ENCODE results near the gene NFIX.

NFIX gene

GRCh38 chr19:13047374-13047773, 52.1 kb downstream of the NFIX start:
- TF ChIP-seq ZNF274 (IDR thresholded peaks at IDR 0.05; ENCODE audit: low read depth, low read length), result no peak
- H3K4me3 ChIP-seq (ENCODE audit: low read length), result no peak overlapping the region

GRCh38 chr19:13050274-13050673, 55.0 kb downstream of the NFIX start:
- no peak for TF ChIP-seq ZNF274 (IDR thresholded peaks at IDR 0.05; ENCODE audit: low read depth, low read length)
- H3K4me3 ChIP-seq (ENCODE audit: low read length), result no peak overlapping the region

GRCh38 chr19:13051557-13052165, 56.4 kb downstream of the NFIX start:
- no peak overlapping the region for H3K4me3 ChIP-seq (ENCODE audit: low read length)

GRCh38 chr19:13052447-13053175, 57.3 kb downstream of the NFIX start:
- no peak overlapping the region for H3K4me3 ChIP-seq (ENCODE audit: low read length)
- TF ChIP-seq ZNF274 (IDR thresholded peaks at IDR 0.05; ENCODE audit: low read depth, low read length), result no peak

More at GRCh38 chr19:13051557-13052165, 56.4 kb downstream of the NFIX start:
- no peak for TF ChIP-seq ZNF274 (IDR thresholded peaks at IDR 0.05; ENCODE audit: low read depth, low read length)

- TF ChIP-seq ZNF274 (IDR thresholded peaks at IDR 0.05; ENCODE audit: low read depth, low read length), result no peak
- H3K4me3 ChIP-seq (ENCODE audit: low read length), result no peak overlapping the region
Observed at GRCh38 chr19:13053238-13053637, 58.0 kb downstream of the NFIX start.

GRCh38 chr19:13053761-13054625, 58.7 kb downstream of the NFIX start:
- H3K4me3 ChIP-seq (ENCODE audit: low read length), result no peak overlapping the region
- TF ChIP-seq ZNF274 (IDR thresholded peaks at IDR 0.05; ENCODE audit: low read depth, low read length), result no peak

DNA sequence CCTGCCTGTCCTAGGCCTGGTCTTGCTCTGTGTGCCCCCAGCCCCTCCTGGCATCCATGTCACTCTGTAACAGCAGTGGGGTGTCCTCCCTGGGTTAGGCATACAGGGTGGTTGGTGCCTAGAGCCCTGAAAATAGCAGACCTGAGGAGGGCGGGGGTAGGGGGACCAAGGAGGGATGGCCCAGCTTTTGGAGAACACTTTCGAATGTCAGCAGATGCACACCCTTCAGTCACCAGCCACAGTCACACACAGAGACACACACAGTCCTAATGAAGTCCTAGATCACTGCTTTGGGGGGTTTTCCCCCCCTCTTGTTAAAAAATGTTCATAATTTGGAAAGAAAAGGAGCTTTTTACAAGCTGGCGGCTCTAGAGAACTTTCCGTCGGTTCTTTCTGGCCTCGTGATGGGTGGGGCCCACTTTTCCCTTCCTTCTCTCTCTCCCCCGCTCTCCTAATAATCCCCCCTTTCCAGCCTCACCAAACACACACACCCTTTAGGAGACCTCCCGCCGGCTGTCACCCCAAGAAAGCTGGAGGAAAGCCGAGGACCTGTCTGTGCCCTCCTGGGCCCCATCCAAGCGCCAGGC, 59.4 kb downstream of the NFIX start:
- H3K4me3 ChIP-seq (ENCODE audit: low read length), result no peak overlapping the region
- TF ChIP-seq ZNF274 (IDR thresholded peaks at IDR 0.05; ENCODE audit: low read depth, low read length), result no peak

GRCh38 chr19:13055213-13056051, 60.2 kb downstream of the NFIX start:
- TF ChIP-seq ZNF274 (IDR thresholded peaks at IDR 0.05; ENCODE audit: low read depth, low read length), result no peak
- H3K4me3 ChIP-seq (ENCODE audit: low read length), result no peak overlapping the region

DNA sequence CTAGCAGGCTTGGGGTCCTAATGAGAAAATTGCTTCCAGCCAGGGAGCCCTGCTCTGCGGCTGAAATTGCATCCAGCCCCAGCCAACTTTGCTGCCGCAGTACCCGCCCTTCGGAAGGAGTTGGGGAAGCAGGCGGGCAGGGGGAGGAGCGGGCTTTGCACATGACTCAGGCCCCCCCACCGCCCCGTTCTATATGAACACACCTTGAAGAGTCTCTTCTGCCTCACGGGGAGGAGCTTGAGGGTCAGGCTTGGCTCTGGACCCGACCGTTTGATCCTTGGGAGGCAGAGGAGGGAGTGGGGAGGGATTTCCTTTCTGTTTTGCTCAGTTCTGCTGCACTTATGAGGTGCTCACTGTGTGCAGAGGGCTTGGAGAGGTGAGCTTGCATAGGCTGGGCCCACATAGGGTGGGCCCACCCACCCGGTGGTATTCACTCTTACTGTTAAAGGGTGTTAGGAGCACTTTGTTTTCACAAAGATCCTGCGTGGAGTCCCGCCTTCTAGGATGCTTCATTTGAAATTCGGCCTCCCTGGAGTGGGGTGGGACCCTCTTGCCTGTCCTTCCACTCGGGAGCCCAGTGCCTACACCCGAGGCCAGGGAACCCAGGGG, 60.9 kb downstream of the NFIX start:
- no peak for TF ChIP-seq ZNF274 (IDR thresholded peaks at IDR 0.05; ENCODE audit: low read depth, low read length)
- no peak overlapping the region for H3K4me3 ChIP-seq (ENCODE audit: low read length)

DNA sequence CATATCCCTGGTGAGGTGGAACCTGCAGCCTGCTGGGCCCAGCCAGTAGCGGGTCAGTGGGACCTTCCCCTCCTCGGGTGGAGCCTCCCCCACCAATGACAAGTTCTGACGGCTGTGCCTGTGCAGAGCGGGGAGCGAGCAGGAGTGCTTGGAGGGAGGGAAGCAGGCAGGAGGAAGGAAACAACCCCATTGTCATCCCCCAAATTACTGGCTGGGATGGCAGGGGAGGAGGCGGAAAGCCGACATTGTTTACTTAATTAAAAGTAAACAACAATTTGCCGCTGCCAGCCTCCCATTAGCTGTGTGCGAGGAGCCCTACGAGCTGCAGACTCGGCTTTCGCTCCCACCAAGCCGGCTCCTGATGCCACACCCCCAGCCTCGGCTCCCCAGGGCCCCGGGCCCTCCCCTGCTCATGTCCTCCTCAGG, 61.9 kb downstream of the NFIX start:
- no peak for TF ChIP-seq ZNF274 (IDR thresholded peaks at IDR 0.05; ENCODE audit: low read depth, low read length)
- H3K4me3 ChIP-seq (ENCODE audit: low read length), result no peak overlapping the region

- H3K4me3 ChIP-seq (ENCODE audit: low read length), result no peak overlapping the region
- TF ChIP-seq ZNF274 (IDR thresholded peaks at IDR 0.05; ENCODE audit: low read depth, low read length), result no peak
Observed at GRCh38 chr19:13057744-13058143, 62.5 kb downstream of the NFIX start.

GRCh38 chr19:13058951-13059660, 63.8 kb downstream of the NFIX start:
- no peak overlapping the region for H3K4me3 ChIP-seq (ENCODE audit: low read length)
- no peak for TF ChIP-seq ZNF274 (IDR thresholded peaks at IDR 0.05; ENCODE audit: low read depth, low read length)

All from GM08714 (cell line).